Fibroblast of skin of right biceps (primary cell): ENCODE measurements around the gene EHBP1.
"Not testable (repeated sequence)": the region's sequence is repeated elsewhere in the genome, so short reads cannot be mapped to it uniquely, and the experiment has no call there.

ENCODE experiments used
- DNase-seq: peaks from one replicate; pipeline ENCODE4 v3.0.0-alpha.2; 2013

The EHBP1 gene

DNA sequence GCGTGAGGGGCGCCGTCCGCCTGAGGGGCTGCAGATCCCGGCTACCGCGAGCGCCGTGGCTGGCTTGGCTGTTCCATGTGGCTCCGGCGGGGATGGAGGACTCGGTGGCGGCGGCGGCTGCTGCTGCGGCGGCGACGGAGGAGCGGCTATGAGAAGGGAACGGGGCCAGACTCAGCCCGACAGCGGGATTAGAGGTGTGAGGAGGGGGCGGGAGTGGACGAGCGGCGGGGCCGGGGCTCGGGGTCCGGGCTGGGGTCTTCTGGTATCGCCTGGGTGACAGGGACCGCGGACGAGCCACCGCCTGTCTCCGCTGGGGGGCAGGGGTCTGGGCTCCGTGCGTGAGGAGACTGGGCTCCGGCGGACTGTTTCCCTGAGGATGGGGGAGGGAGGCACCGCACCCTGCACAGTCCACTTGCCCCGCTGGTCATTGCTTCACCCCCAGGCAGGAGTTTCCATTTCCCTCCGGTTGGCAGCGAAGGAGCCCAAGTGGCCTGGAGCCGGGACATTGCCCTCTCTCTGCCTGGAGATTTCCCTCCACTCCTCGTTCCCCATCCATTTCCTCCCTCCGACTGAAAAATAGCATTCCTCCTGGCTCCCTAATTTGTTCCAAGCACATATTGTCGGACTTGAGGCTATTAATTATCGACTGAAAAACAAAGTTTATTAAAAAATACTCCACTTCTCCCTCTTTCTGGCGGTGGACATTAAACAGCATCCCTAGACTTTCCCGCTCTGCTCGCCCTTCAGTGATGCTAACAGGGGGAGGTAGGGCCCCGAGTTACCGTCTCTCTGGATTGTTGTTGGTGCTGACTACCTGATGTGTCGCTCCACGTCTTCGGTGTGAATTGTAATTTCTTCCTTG, 577 bp downstream of the EHBP1 start:
- peak; percentile 56 for DNase-seq

DNA sequence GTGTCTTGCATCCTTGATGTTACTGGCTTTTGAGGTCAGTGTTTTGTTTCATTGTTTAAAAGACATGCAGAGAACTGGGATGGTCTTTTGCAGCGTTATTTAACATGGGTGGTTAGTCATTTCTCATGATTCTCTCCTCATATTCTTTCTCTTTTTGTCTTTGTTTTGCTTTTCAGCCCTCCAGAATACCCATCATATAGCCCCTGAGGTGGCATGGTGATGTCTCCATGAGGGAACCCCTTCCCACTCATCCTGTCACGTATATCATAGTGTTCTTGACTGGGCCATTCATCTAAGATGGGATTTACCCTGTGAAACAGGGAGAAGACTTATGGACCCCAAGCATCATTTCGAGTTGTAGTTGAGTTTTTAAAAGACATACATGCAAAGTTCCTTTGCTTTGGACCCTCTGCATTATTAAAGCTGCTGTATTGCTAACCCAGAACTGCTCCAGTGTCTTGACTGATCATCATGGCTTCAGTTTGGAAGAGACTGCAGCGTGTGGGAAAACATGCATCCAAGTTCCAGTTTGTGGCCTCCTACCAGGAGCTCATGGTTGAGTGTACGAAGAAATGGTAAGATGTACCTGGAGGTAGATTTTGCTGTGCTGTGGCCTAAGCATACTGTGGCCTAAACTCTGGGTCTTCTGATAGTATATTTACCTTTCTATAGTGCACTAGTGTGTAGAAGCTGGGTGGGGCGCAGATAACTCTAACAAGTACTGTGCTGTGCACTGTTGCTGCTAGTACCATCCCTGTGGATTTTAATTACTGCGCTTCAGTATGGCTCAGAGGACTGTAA, 1.4 kb downstream of the EHBP1 start:
- no peak for DNase-seq

DNA sequence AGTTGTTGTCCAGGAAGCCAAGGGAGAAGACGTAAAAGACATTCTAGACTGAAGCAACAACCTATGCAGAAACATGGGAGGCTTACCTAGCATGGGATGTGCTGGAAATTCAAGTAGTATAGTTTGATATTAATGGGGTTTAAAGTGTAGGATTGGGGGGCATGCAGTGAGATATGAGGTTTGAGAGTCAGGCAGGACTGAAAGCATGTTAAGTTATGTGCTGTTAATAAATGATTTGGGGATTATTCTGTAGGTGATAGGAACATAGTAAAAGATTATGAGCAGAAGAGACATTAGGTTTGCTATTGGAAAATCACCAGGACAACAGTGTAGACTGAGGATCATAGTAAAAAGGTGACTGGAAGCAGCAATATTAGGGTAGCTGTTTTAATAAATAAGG, 3.2 kb downstream of the EHBP1 start:
- no peak for DNase-seq

DNA sequence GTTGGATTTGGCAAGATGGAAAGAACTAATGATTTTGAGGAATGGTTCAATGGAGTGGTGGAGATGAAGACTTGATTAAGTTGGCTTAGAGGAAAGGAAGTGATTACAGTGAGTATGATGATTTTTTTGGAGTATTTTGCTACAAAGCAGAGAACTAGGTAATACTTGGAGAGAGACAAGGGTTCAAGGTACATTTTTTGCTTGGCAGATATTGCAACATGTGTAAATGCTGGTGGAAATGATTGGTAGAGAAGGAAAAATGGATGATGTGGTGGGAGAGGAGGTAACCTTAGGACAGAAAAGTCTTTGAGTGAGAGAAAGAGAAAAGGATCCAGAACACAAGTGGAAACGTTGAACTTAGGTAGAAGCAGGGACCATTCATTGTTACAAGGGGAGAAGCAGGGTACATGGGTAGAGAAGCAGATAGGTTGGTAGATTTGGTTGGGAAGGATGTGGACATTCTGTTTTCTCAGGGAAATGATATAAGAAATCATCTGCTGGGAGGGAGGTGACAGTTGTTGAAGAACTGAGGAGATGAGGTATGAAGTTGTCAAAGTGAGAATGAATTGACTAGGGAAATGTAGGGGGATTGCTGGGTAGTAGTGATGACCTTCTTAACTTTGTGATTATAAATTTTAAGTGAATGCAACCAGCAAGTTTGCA, 6.5 kb downstream of the EHBP1 start:
- DNase-seq, result no peak

DNA sequence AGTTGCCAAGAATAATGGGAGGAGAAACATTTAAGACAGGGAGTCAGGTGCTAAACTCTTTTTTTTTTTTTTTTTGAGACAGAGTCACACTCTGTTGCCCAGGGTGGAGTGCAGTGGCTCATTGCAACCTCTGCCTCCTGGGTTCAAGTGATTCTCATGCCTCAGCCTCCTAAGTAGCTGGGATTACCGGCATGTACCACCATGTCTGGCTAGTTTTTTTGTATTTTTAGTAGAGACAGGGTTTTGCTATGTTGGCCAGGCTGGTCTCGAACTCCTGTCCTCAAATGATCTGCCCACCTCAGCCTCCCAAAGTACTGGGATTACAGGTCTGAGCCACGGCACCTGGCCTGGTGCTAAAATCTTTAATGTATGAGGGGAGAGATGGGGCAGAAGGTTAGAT, 7.7 kb downstream of the EHBP1 start:
- DNase-seq, result not testable (repeated sequence)

DNA sequence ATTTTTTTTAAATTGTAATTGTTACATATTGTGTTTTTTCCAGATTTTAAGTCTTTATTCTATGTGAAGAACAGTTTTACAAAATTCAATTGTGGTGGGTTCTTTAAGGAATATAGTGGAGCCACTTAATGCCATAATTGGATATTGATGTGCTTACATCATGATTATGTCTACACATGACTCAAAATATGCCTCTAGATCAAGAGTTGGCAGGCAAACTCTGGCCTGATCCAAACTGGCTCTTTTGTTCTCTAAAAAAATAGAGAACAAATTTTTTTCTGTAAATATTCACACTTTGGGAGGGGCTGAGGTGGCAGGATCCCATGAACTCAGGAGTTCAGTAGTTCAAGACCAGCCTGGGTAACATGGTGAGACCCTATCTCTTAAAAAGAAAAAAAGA, 8.3 kb downstream of the EHBP1 start:
- peak; percentile 31 for DNase-seq

DNA sequence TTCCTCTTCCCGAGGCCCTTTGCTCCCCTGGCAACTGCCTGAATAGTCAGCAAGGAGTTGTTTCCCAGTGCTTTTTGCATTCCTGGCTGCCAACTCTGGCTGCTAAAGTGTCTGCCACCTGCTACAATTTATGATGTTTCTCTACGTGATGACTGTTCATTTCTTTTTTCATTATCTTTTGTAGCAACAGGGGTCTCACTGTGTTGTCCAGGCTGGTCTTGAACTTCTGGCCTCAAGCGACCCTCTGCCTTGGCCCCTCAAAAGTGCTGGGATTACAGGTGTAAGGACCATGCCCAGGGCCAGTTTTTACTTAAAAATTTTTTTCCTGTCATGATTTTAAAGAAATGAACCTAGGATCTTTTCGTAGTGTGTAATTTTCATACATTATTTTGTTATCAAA, 11.3 kb downstream of the EHBP1 start:
- no peak for DNase-seq

DNA sequence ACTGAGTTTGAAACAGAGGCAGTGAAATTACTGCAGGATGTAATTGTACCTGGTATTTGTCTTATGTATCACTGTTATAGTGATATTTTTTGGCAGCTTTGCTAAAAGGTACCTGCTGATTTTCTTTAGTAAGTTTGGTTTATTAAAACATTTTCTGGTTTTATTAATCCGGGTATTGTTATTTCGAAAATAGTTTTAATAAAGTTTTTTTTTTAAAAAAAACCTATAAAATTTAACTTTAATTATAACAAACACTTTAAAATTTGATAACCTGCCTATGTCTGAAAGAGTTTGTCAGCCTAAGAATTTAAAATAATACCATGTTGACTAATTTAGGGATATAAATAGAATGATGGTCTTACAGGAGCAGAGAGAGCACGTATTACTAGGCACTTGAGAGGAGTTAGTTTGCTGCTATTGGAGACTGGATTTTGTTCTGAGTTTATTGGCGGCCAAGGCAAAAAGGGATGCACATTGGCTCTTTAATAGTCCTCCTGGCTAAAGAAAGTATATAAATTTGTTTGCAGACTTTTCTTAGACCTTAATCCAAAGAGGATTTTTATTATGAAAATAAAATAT, 12.1 kb downstream of the EHBP1 start:
- DNase-seq, result no peak

DNA sequence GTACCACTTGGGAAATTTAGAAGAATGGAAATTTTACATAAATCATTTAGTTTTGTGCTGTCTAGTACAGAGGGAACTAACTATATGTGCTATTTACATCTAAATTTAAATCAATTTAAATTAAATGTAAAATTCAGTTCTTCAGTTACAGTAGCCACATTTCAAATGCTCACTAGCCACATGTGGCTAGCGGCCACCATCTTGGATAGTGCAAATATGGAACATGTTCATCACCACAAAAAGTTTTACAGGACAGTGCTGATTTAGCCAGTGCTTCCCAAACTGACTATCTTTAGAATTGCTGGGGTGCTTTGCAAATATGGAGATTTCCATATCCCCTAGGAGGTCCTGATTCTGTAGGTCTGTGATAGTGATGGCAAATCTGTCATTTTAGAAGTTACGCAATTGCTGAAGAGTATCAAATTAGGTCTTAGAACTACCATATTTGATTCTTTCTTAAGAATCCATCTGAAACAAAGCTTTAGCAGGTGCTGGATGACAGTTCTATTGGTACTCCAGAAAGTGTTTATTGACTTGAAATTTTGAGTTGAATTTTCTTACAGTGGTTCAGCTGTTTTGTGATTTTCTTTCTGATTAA, 12.8 kb downstream of the EHBP1 start:
- DNase-seq, result no peak

DNA sequence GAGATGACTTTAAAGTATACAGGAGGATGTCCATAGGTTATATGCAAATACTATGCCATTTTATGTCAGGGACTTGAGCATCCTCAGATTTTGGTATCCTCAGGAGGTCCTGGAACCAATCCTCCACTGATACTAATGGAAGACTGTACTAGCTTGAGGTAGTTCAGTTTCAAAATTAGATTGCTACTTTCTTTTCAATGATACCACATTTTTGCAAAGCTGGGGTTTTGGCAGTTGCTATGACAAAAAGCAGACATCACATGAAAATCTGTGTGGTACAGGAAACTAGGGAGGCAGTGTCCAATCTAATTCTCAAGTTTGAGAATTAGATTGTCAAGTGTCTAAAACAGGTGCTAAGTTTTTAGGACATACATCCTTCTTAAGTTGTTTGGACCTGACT, 14.2 kb downstream of the EHBP1 start:
- DNase-seq, result no peak

DNA sequence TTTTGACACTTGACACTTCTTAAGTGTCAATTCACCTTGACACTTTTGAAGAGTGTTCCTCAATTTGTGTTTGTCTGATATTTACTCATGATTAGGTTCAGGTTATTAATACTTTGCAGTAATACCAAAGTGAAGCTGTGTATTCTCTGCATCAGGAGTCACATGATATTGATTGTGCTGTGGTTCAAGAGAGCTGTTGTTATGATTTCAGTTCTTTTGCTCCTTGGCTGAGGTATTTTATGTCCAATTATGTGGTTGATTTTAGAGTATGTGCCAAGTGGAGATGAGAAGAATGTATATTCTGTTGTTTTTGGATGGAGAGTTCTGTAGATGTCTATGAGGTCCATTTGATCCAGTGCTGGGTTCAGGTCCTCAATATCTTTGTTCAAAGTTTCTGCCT, 17.2 kb downstream of the EHBP1 start:
- DNase-seq, result no peak

DNA sequence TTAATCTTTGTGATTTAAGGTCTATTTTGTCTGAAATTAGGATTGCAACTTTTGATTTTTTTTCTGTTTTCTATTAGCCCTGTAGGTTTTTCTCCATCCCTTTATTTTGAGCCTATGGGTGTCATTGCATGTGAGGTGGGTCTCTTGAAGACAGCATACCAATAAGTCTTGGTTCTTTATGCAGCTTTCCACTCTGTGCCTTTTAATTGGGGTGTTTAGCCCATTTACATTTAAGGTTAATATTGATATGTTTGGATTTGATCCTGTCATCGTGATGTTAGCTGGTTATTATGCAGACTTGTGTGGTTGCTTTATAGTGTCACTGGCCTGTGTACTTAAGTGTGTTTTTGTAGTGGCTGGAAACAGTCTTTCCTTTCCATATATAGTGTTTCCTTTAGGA, 17.7 kb downstream of the EHBP1 start:
- no peak for DNase-seq

DNA sequence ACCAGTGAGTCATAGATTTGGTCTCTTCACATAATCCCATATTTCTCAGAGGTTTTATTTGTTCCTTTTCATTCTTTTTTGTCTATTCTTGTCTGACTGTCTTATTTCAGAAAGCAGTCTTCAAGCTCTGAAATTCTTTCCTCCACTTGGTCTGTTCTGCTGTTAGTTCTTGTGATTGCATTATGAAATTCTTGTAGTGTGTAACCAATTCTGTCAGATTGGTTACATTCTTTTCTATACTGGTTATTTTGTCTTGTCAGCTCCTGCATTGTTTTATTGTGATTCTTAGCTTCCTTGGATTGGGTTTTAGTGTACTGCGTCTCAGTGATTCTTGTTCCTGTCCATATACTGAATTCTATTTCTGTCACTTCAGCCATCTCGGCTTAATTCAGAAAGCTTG, 18.6 kb downstream of the EHBP1 start:
- no peak for DNase-seq

DNA sequence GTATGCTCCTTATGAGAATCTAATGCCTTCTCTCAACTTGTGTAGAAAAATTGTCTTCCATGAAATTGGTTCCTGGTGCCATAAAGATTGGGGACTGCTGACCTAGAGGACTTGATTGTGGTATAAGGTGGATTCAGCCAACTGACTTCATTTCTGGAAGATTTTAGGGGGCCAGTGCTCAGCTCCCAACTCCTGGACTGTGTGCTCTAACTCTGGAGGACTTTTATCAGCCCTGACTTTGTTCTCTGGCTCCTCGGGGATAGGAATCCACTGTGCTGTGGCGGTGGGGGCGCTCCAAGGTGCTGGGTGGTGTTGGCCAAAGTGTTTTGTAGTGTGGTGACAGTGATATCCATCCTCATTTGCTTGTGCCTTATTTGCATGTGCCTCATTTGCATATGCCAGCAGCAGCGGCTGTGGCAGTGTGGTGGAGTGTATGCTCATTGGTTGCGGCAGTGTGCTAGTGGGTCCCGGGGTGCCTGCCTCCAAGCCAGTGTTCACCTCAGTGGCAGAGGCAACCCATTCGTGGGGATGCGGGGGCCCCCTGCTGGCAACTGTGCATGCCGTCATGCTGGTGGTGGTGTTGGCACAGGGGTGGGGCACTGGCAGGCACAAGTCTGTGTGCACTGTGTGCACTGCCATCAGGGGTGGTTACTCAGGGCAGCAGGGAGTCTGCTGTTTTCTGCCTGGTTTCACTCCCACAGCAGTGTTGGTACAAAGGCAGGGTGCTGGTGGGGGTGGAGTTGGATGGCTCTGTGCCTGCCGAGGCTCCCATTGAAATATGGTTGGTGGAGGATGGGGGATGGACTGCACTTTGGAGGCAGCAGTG, 19.6 kb downstream of the EHBP1 start:
- DNase-seq, result no peak

DNA sequence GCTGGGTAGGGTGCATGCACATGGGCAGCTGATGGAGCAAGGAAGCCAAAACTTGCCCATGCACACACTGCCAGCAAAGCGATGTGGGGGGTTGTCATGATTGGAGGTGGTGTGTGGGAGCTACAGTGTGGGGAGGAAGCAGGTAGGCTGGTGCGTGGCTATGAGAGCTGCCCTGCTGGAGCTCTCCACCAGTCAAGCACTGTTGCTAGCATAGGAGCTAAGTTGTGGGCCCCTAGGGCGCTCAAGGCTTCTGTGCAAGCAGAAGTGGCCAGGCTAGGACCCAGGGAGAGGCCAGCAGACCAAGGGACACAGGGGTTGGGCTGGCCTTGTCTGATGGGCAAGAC, 20.2 kb downstream of the EHBP1 start:
- no peak for DNase-seq

DNA sequence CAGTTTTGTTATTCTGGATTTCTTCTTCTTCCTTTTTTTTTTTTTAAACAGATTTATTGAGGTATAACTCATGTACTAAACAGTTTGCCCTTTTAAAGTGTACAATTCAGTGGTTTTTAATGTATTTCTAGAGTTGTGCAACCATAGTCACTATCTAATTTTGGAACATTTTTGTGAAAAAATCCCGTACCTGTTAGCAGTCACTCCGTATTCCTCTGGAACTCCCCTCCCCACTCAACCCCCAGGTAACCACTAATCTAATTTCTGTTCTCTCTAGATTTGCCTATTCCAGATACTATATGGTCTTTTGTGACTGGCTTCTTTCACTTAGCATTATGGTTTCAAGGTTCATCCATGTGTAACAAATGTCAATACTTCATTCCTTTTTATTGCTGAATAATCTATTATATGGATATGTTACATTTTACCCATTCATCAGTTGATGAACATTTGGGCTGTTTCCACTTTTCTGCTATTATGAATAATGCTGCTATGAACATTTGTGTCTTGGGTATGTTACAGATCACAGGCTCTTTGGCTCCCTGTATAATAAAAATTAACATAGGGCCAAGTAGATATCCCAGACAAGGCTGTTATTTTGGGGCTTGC, 21.9 kb downstream of the EHBP1 start:
- DNase-seq, result no peak

DNA sequence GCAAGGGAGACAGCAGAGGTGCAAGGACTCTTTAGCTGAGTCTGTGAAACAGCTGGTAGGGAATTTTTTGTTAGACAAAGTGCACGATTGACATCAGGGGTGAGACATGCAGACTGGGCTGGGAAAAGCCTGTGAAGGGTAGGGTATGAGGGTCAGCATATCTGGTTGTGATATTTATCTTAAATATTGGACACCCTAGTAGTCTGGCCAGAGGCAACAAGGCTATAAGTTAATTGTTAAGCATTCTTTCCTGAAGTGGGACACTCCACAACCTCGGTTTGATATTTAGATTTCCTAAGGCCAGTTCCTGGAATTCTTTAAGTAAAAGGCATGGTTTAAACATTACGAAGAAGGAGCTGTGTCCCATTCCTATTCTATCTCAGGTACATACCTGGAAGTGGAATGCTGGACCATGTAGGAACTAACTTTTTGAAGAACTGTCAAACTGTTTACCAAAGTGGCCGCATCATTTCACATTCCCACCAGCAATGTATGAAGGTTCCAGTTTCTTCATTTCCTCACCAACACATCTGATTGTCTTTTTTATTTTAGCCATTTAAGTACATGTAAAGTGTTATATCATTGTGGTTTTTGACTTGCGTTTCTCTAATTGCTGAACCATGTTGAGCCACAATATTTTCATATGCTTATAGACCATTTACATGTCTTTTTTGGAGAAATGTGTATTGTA, 22.5 kb downstream of the EHBP1 start:
- no peak for DNase-seq

DNA sequence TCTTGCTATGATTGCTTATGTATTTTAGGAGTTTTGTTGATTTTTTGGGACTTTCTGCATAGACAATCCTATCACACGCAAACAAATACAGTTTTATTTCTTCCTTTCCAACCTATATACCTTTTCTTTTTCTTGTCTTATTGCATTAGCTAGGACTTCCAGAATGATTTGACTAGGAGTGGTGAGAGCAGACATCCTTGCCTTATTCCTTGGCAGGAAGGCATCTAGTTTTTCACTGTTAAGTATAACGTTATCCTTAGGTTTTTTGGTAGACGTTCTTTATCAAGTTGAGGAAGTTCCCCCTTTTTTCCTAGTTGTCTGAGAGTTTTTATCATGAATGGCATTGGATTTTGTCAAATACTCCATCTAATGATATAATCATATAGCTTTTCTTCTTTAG, 25.8 kb downstream of the EHBP1 start:
- no peak for DNase-seq

DNA sequence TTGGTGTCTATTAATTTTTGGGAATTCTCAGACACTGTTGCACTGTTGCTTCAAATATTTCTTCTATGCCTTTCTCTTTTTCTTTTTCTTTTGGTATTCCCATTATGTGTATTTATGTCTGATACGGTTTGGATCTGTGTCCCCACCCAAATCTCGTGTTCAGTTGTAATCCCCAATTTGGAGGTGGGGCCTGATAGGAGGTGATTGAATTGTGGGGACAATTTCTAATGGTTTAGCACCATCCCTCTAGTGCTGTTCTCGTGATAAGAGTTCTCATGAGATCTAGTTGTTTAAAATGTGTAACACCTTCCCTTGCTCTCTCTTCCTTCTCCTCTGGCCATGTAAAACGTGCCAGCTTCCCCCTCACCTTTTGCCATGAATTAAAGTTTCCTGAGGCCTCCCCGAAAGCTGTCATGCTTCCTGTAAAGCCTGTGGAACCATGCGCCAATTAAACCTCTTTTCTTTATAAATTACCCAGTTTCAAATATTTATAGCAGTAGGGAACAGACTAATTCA, 26.8 kb downstream of the EHBP1 start:
- no peak for DNase-seq

DNA sequence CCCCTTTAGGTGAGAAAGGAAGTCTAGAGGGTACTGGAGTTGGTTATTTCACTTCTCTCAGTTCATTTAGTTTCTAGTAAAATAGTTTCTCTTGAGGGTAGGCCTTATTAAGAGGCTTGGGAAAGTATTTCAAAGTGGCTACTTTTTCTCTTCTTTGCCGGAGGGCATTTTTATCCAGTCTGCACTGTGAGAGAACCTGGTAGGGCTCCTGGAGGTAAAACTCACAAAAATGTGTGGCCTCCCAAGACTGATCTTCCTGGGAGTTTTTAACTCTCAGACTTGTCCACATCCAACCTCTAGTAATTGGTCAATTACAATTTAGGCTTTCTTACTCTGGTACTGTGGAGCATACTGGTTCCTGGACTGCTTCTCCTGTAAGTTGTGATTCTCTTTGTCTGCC, 28.0 kb downstream of the EHBP1 start:
- DNase-seq, result no peak
